ENCODE measurements around the gene TIE1.

The TIE1 gene

DNA sequence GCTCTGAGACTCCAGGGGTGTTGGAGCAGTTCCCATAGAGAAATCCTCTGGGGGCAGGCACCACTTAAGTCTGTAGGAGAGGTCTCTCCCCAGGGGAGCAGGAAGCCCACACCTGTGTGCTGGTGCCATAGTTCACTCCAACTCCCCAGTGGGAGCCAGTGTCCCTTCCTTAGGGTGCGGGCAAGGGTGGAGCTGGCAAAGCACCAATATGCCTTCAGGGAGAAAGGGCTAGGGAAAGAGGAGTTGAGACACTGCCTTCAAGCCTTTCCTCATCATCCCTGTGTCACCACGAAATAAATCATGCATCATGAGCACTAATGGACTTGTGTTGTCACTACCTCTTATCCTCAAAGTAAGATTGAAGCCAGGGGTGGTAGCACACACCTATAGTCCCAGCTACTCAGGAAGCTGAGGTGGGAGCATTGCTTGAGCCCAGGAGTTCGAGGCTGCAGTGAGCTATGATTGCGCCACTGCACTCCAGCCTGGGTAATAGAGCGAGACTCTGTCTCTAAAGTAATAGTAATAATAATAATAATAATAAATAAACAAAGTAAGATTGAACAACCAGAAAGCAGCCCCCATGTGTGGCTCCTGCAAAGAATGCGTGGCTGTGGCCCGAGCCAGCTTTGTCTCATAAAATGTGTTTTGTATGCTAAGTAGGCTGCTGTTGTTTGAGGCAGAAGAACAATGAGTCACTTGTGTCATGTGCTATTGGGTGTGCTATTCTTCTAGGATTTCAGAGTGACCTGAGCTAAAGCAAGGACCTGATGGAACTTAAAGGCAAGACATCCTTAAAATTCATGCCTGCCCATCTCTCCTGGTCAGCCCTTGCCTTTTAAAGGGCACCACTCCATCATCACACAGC is 6.7 kb upstream of the TIE1 start:
- no peak for DNase-seq

- DNase-seq, result no peak
These were observed 6.0 kb upstream of the TIE1 start for GRCh38 chr1:43294761-43295160.

- no peak for DNase-seq
These were observed 4.6 kb upstream of the TIE1 start for GRCh38 chr1:43296207-43296606.

DNA sequence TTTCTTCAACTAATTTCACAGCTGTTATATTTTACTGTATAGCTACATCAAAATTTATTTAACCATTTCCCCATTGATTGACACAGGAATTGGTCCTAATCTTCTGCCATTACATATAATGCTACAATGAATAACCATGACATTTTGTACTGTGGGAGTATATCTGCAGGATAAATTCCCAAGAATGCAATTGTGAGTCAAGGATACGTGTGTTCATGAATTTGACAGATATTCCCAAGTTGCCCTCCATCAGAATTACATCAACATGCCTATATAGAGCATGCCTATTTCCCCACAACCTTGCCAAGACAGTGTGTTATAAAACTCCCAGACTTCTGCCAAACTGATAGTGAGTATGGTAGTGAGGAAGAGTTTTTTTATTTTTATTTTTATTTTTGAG is 2.7 kb upstream of the TIE1 start:
- no peak for DNase-seq

DNA sequence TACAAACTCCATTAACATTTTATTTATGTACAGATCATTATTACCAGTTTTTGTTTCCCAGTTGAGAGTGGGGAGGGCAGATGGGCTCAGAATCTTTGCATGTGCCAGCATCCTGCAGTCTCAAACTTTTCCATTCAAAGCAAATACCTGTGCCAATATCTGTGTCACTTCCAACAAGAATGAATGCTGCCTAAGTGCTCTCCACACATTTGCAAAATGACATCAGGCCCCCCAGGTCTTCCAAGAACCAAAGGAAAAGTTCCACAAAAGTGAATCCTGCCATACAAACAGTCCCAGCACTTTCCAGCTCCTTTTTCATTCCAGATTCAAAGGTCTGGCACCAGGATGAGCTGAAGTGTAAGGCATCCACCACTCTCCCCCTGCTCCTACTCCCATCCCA is 1.7 kb upstream of the TIE1 start:
- DNase-seq, result no peak

DNA sequence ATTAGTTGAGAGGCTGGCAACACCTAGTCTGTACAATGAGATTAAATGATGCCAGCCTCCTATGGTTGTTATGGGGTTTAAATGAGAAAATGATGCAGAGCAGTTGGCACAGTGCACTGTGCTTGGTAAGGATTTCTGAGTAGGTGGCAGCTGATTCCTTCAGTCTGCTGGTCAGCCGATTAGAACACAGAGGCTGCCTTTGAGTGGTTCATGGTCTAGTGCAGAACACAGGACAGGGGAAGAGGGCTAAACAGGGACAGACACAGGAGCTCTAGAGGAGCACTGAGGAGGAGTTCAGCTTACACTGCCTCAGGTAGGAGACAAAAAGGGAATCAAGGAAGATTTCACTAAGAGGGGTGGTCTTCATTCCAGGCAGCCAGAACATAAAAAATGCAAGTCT is 1.4 kb downstream of the TIE1 start:
- DNase-seq, result no peak

GRCh38 chr1:43302721-43303470 is 2.1 kb downstream of the TIE1 start:
- DNase-seq, result no peak

DNA sequence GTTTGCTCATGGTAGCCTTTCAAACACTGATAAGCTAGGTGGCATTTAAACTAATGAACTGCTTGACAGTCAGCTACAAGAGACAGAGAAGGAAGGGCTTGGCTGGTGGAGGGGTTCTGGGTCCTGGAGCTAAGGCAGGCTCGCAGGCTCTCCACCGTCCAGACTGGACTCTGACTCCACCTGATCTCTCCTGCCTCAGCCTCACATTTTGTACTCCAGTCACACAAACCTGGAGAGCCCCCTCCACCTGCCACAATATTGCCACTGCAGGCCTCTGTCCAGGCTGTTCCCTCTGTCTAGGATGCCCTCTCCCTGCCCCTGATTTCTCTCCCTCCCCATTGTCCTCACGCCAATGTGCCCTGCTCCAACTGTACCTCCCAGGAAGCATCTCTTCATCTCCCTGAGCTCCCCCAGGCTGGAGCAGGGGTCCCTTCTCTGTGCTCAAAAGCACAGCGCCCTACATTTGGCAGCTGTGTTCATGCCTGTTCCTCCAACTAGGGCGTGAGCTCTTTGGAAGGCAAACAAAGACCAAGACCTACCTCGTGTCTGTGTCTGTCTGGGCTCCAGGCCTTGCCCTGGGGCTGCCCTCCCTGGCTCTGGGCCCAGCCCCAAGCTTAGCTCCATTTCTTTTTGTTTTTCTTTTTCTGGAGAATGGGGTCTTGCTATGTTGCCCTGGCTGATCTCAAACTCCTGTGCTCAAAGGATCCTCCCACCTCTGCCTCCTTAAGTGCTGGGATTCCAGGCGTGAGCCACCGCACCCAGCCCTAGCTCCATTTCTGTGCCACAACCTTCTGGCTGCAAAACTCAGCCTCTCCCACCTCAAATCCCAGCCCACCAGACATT is 2.9 kb downstream of the TIE1 start:
- DNase-seq, result no peak

GRCh38 chr1:43304314-43304681 is 3.5 kb downstream of the TIE1 start:
- DNase-seq, result no peak

- no peak for DNase-seq
These were observed 4.1 kb downstream of the TIE1 start for GRCh38 chr1:43304771-43305300.

DNA sequence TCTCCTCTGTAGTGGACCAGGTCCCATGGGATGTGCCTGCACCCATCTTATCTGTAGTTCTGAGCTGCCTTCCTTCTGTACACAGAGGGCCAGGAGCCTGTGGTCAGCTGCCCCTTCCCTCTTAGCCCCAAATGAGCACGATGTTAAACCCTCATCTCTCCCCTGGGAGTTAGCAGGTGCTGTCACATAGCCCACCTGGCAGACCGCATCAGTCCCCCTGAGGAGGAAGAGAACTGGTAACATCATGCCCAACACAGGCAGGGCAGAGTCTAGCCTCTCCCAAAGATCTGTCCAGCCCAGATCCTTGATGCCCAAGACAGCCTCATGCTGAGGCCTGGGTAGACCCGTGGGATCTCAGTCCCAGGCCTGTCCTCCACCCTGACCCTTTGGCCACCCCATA is 4.7 kb downstream of the TIE1 start:
- no peak for DNase-seq

DNA sequence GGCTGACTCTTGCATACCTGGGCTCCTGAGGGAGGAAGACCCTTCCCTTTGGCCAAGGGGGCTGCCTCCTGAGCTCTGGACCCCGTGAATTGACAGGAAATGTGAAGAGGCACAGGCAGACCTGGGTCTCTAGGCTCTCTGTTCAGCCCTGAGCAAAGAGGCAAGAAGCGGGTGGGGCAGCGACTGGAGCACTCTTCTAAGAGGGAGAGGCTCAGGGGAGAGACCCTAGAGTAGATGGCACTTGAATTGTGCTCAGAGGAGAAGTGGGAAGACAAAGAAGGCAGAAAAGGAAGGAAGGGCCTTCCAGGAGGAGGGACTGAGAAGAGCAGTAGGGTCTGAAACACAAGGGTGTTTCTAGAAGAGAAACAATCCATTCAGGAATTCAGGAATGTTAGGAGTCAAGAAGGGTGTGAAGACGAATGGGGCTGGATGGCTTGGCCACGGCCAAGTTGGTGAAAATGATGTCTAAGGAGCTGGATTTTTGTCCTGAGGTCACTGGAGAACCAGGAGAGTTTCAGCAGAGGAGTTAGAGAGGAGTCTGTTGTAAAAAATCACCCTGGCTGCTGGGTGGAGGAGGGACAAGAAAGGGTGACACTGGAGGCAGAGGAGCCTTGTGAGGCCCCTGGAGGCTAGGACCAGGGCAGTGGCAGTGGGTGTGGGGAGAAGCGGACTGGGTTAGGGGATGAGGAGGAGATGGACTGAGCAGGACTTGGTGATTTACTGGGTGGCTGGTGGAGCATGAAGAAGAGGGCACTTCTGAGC is 5.3 kb downstream of the TIE1 start:
- no peak for DNase-seq

GRCh38 chr1:43306688-43307457 is 6.1 kb downstream of the TIE1 start:
- DNase-seq, result peak; percentile 13

DNA sequence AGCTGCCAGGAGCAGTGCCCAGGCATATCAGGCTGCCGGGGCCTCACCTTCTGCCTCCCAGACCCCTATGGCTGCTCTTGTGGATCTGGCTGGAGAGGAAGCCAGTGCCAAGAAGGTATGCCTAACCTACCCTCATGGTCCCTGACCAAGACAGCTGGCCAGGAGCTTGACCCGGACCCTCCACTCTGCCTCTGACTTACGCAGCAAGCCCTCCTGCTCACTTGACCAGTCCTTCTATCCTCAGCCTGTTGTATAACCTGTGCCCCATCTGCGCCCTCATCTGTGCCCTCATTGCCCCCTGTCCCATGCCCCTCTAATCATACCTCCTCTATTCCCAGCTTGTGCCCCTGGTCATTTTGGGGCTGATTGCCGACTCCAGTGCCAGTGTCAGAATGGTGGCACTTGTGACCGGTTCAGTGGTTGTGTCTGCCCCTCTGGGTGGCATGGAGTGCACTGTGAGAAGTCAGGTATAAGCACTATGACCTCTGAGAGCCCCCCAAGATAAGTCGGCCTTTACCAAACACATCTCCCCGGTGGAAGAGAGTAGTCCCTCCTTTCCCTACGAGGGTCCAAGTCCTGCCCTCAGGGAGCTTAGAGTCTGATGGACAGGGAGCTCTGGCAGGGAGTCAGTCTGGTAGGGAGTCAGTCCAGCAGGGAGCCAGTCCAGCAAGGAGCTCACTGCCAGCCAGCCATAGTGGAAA is 6.8 kb downstream of the TIE1 start:
- no peak for DNase-seq

- no peak for DNase-seq
These were observed 8.0 kb downstream of the TIE1 start for GRCh38 chr1:43308635-43309404.

DNA sequence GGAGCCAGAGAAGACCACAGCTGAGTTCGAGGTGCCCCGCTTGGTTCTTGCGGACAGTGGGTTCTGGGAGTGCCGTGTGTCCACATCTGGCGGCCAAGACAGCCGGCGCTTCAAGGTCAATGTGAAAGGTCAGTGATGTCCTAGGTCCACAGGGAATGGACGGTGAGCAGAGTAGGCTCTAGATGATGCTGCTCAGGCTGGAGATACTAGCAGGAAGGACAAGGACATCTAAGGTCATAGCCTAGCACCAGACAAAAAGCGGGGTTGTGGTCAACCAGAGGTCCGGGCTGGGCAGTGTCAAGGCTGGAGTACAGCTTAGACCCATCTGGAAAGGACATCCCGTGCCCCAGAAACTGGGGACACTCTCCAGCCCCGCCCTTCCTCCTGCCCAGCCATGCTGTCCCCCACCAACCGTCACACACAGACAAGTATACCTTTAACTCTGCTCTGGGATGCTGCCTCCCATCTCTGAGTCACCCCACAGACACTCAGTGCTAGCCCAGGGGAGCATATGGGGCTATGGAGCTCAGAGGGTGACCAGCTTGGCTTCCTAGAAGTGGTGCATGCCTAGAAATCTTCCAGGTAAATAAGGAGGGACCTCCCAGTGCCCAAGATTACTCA is 8.7 kb downstream of the TIE1 start:
- DNase-seq, result no peak

DNA sequence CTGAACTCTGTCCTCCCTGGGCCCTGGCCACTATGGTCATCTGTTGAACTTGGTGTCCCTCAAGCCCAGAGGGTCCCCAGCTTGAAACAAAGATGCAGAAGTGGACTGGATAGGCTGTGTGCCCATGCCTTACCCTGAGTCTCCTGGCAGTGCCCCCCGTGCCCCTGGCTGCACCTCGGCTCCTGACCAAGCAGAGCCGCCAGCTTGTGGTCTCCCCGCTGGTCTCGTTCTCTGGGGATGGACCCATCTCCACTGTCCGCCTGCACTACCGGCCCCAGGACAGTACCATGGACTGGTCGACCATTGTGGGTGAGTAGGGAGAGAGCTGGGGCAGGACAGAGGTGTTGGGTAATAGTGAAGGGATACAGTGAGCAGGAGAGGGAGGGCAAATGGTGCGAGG is 10.7 kb downstream of the TIE1 start:
- no peak for DNase-seq

GRCh38 chr1:43312212-43312623 is 11.4 kb downstream of the TIE1 start:
- DNase-seq, result no peak

GRCh38 chr1:43312663-43313515 is 12.1 kb downstream of the TIE1 start:
- DNase-seq, result no peak

All from NCI-H2171 (cell line).